IPS-18c (cell line): ENCODE data around the gene DERL2.

Experiments
- H3K4me3 ChIP-seq: 2 replicates; pipeline ENCODE4 v1.7.0; 2013; ENCODE audit warnings: low read depth, mild to moderate bottlenecking, low read length, moderate library complexity; ENCODE audit not compliant: insufficient read depth
- H3K9me3 ChIP-seq: one replicate; pipeline ENCODE4 v1.6.1; 2013; ENCODE audit warnings: mild to moderate bottlenecking, low read length, moderate library complexity; ENCODE audit not compliant: control insufficient read depth, insufficient read depth

Gene DERL2

DNA sequence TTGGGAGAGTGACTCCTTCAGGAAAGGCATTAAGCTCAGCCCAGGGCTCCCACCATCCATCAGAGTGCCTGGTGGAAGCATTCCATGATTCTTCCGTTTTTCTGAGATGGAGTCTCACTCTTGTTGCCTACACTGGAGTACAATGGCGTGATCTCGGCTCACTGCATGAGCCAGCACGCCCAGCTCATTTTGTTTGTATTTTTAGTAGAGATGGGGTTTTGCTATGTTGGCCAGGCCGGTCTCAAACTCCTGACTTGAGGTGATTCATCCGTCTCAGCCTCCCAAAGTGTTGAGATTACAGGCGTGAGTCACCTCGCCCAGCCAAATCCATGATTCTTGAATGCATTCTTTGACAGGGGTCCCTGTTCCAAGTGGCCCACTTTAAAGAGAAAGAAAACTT, 23.5 kb upstream of the DERL2 start:
- Histone ChIP-seq H3K9me3 (no peaks in the 10 kb centered on the region), H3K4me3 (no peak overlapping the region)

DNA sequence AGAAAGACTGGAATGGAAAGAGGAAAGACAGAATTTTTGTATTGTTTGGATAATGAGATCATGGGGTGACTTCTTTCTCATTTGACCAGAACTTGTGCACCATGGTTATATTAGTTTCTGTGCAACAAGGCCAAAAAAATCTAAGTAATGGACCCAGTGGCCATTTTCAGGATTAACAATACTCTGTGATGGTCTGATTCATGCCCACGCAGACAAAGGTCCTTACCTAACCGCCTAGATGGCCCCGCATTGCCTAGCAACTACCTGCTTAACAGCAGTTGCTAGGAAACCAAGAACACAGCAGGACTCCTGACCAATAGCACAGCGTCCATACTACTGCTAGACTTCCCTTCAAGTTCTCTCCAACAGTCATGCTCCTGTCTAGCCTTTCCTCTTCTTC, 22.8 kb upstream of the DERL2 start:
- no peaks in the 10 kb centered on the region for H3K9me3 ChIP-seq
- H3K4me3 ChIP-seq: no peak overlapping the region

DNA sequence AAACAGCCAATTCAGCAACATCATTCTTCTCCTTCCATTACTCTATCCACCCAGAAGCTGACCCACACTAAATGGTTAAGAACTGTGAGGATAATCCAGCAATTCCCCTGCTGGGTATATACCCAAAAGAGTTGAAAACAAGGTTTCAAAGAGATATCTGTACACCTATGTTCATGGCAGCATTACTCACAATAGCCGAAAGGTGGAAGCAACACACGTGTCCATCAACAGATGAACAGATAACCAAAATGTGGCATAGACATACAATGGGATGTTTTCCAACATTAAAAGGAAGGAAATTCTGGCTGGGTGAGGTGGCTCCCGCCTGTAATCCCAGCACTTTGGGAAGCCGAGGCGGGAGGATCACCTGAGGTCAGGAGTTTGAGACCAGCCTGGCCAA, 20.3 kb upstream of the DERL2 start:
- Histone ChIP-seq H3K4me3 (no peak overlapping the region), H3K9me3 (peaks cover 2% of the 10 kb centered on the region)

DNA sequence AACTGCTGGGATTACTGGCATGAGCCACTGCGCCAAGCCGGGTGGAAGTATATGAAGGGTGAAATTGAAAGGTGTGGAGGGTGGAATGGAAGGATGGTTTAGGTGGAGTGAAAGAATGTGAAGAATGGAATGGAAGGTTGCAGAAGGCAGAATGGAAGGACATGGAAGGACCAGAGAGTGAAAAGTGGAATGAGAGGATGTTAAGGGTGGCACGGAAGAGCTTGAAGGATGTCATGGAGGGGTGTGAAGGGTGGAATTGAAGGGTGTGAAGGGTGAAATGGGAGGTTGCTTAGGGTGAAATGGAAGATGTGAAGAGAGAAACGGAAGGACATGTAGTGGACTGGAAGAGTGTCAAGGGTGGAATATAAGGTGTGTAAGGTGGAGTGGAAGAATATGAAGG, 16.6 kb upstream of the DERL2 start:
- H3K9me3 ChIP-seq: peaks cover 4% of the 10 kb centered on the region

DNA sequence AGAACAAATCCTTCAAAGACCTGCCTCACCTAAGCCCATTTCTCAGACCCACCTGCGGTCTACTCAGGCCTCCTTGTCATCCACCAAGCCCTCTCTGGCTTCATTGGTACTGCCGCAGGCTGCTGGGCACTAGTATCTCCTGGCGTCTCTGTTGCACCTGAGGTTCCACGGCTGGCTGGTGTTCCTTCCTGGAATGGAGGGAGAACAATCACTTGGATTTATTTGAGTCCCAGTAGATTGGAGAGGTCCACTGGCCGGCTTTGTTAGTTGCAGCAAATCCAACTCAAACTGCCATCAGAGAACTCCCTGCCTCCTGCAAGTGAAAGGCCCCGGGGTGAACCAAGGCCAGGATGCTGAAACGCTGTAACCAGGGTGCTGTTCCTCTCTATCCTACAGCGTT, 15.7 kb upstream of the DERL2 start:
- H3K9me3 ChIP-seq: peaks cover 4% of the 10 kb centered on the region
- no peak overlapping the region for H3K4me3 ChIP-seq

More for the DNA sequence above, 16.6 kb upstream of the DERL2 start:
- no peak overlapping the region for H3K4me3 ChIP-seq

DNA sequence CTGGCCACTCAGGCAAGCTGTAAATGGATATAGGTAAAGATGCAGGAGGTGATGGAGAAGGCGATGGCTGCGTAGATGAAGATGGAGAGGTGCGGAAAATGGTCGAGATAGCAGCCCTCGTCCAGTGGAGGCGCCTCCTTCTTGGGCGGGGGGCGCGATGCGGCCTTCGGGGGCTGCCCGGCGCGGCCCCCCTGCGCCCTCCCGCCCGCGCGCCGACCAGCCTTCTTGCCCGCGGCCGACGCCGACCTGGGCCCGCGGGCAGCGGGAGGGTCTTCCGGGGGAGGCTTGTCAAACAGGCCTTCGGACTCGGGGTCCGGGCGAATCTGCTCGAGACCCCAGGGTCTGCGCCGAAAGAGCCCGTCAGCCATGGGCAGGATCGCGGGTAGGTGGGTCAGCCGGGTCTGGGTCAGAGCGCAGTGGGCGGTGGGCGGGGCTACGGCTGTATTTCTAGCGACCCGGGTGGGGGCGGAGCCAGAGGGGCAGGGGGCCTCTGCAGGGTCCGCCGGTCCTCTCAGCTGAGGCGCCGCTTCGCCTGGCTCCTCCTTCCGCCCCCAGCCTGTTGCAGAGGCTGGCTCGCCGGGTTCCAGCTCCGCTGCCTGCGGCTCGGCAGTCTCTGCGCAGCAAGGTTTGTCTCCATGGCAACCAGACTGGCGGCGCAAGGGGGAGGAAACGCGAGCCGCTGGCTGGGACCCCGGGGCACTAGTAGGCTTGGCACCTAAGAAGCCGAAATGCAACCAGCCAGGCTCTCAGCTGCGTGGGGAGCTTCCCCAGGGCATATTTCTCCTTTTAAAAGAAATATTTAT, 14.8 kb upstream of the DERL2 start:
- peak overlapping the region; percentile 69 for H3K4me3 ChIP-seq
- H3K9me3 ChIP-seq: peaks cover 4% of the 10 kb centered on the region

DNA sequence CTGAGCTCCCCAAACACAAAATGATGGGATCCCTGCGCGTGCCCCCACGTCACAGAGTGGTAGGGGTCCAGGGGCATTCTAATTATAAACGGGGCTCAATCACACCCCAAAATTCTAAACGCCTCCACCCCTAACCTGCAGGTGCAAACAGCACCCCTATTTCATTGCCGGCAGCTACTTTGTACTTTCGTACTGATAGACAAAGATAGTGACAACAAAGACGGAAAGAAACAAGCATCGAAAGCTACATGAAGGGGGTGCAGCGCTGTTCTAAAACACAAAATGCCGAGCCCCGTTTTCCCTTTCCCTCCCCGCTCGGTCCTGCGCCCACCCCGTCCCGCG, 14.2 kb upstream of the DERL2 start:
- peaks cover 4% of the 10 kb centered on the region for H3K9me3 ChIP-seq
- H3K4me3 ChIP-seq: peak overlapping the region; percentile 69

DNA sequence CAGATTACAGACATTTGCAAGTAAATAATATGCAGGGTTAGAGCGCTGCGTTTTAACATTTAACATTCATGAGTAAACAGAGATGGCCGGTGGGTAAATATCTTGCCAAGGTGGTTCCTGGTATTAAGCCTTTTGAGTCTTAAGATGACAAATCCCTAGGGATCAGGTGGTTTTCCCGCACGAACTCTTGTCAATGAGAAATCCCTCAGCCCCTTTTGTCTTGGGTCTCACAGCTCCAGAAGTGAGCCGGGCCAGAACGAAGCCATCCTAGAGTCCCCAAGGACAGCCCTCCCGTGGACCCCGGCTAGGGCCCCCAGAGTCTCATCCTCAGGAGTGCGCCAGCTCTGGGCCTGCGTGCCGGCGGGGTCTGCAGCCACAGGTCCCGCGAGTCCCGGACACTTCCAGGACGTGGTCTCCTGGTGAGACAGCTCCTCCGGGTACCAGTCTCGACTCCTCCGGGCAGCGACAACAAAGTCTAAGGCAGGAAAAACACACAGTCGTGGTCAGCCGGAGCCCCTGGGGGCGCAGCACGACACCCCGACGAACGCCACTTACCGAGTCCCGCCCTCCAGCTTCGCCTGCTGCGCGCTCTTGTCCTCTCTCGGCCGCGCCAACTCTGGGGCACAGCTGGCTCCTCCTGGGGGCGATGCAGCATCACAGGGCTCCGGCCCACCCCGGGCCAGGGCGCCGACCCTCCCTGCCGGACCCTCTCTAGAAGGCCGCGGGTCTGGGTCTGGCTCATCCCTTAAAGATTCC, 13.7 kb upstream of the DERL2 start:
- Histone ChIP-seq H3K9me3 (peaks cover 4% of the 10 kb centered on the region), H3K4me3 (peak overlapping the region; percentile 69)

DNA sequence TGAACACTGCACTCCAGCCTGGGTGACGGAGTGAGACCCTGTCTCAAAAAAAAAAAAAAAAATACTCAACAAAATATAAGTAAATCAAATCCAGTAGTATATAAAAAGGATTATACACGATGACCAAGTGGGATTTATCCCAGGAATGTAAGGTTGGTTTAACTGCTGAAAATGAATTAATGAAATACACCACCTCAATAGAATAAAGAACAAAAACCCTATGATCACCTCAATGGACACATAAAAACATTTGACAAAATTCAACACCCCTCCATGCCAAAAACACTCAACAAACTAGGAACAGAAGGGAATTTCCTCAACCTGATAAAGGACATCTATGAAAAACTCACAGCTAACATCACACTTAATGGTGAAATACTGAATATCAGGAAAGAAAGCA, 7.0 kb upstream of the DERL2 start:
- no peaks in the 10 kb centered on the region for H3K9me3 ChIP-seq
- no peak overlapping the region for H3K4me3 ChIP-seq

DNA sequence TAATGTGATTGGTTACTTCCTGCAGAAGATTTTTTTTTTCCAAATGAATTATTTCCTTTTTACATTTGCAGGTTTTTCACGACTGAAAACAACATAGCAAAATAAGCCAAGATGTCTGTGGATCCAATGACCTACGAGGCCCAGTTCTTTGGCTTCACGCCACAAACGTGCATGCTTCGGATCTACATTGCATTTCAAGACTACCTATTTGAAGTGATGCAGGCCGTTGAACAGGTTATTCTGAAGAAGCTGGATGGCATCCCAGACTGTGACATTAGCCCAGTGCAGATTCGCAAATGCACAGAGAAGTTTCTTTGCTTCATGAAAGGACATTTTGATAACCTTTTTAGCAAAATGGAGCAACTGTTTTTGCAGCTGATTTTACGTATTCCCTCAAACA, 2.8 kb upstream of the DERL2 start:
- H3K9me3 ChIP-seq: no peaks in the 10 kb centered on the region
- no peak overlapping the region for H3K4me3 ChIP-seq

DNA sequence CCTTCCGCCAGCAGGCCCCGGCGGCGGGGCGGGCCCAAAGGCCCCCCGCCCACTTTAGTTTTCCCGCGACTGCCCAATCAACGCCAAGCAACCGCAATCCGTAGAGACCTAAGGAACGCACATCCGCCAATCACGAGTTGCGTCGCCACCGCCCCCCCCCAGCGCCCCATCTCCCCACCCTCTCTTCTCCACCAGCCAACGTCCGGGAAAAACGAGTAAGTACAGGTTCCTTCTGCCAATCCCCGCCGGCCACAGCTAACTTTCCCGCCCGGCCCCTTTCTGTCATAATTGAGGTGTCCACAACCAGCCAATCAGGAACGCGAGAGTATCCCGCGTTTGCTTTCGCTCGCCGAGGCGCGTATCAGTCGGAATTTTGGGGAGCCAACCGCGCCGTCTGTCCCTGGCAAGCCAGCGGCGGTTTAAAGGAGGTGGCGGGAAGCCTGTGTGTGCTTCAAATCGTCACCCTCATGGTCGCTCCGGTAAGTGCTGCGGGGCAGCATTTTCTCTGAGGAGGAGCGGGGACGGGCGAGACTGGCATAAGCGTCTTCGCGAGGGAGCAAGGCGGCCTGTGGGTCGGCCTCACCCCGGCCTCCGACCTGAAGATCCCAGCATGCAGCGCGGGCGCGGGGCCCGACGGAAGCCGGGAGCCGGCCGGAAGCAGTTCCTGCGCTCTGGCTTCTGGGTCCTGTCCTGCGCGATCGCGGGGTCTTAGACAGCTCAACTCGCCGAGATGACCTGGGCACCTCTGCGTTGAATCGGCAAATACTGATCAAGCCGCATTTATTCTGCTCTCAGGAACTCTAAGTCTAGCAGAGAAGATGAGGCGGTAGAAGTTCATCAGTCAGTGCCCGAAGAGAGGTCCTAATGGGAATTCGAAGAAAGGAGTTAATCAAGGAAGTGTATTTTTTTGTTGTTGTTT, 487 bp upstream of the DERL2 start, which contains the start of gene MIS12:
Gene MIS12, plus strand, starts transcription at position 361 of the 919 bp plus-strand sequence. CDS start 2,297 bp downstream, outside the sequence.
- Histone ChIP-seq H3K9me3 (no peaks in the 10 kb centered on the region), H3K4me3 (peak within 1 kb of the TSS; percentile 98)

DNA sequence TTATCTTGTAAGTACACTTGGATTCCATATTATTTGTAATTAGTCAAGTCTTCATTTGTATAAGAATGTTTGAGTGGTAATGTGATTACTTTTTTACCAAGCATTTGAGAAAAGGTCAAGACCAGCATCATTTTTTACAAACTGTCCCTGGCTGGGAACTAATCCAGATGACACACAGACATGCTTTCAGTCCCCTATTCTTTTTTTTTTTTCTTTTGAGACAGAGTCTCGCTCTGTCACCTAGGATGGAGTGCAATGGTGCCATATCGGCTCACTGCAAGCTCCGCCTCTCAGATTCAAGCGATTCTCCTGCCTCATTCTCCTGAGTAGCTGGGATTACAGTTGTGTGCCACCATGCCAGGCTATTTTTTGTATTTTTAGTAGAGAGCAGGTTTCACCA, 4.5 kb downstream of the DERL2 start:
- Histone ChIP-seq H3K4me3 (no peak overlapping the region), H3K9me3 (no peaks in the 10 kb centered on the region)

DNA sequence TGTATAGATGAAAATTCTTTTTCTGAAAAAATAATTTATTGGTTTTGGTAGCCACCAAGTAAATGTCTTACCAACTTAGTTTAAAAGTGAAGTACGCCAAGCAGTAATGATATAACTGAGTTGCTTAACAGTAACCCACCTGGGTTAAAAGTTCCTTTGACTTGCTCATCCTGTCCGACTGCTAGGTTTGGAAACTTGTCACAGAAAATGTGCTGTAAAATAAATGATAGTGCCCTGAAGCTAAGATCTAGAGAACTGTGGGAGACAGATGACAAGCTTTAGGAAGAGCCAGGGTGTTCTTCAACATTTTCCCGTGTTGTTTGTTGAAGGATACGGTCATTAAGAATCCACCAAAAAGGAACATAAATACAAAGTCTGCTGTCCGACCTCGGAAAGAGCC, 5.0 kb downstream of the DERL2 start:
- H3K9me3 ChIP-seq: no peaks in the 10 kb centered on the region
- H3K4me3 ChIP-seq: no peak overlapping the region

DNA sequence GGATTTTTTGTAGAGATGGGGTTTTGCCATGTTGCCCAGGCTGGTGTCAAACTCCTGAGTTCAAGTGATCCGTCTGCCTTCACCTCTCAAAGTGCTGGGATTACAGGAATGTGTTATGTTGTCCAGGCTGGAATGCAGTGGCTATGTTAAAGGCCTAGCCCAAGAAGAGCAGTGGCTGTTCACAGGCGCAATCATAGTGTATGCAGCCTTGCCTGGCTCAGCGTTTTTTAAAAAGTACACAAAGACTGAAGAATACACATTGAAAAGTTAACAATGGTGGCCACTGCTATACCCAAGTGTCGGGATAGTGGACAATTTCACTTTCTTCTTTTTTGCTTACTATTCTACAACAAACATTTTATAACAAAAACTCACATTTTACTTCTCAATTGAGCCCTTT, 7.0 kb downstream of the DERL2 start:
- H3K9me3 ChIP-seq: no peaks in the 10 kb centered on the region
- H3K4me3 ChIP-seq: no peak overlapping the region

DNA sequence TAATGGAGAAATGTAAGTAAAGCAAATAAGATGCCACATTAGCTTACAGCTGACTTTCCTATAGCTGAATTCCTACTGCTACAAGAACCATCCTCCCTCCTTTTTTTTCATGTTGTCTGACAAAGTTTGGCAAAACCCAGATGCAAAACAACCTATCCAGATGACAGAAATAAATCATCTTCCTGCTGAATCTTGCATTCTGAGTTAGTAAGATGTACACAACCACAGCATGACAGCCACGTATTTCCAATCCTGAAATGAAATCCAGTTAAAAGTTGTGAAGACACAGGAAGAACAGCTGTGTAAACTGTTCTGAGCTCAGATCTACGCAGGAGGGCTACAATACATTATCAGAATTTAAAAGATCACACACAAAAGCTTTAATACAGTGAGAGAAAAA, 12.1 kb downstream of the DERL2 start:
- no peak overlapping the region for H3K4me3 ChIP-seq
- no peaks in the 10 kb centered on the region for H3K9me3 ChIP-seq

DNA sequence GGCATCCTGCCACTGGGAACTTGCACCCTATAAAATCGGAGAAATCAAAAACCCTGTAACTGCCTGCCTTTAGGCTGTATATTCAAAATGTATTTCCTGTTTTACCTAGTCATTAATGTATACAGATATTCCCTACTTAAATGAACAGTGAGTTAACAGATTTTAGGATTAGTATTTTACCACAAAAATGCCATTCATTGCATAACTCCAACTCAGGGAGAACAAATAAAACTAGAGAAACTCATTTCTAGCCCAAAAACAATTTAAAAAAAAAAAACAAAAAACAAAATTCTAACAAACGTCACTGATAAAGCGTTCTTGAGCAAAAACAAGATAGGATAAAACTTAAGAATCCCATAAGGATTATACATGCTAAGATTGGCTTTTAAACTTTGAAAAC, 13.5 kb downstream of the DERL2 start:
- no peak overlapping the region for H3K4me3 ChIP-seq

DNA sequence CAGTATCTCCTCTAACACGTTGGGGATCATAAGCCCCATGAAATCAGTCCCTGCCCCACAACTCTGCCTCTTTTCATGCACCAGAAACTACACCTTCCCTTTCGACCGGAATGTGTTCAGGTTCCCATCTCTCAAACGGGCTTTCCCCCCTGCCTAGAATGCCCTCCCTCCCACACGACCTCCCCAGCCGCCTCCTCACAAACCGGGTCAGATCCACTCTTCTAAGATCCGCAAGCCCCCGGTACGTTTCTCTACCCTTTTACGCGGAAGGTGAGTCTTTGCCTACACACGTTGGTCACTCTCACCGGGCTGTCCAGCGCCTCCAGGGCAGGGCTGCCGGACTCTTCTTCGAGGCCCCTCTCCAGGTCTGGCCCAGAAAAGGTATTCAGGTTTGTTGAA, 17.9 kb downstream of the DERL2 start:
- Histone ChIP-seq H3K4me3 (peak overlapping the region; percentile 80), H3K9me3 (no peaks in the 10 kb centered on the region)

More for the DNA sequence above, 13.5 kb downstream of the DERL2 start:
- no peaks in the 10 kb centered on the region for H3K9me3 ChIP-seq
